Frontal cortex (tissue), 4 donors: Measurements from ENCODE around the gene KDM8. TPM values are rescaled to one million over a fixed set of nuclear protein-coding genes. Genes with fewer than 3 reads are reported as not detected.
A peak's percentile ranks its signal among the peaks of the same experiment; 100 is the strongest.

Source experiments
- DNase-seq, 2 donors: peaks; one replicate each; pipeline ENCODE4 v3.0.0; 2012; ENCODE audit warnings: low spot score in 2 of 2
- FAIRE-seq: peaks from 2 replicates; lab custom pipeline; 2012; peaks lifted over from hg19 to GRCh38; lab: Jason Lieb, UNC
- total RNA-seq: library from RNA; depleted of rRNA; stranded (reverse); fragments of >200 nt; gene quantifications from one replicate; pipeline ENCODE4 v1.2.3, GENCODE V29; 2014
- donor health status: control.
- donor health status: control.
- donor health status: control.

Gene KDM8
- total RNA-seq, 1 donor from 2014 or later, result 3.3 TPM

- FAIRE-seq (no peak), DNase-seq (no peak)
Measured at GRCh38 chr16:27210174-27210573, 6.8 kb downstream of the KDM8 start.

- DNase-seq, result no peak
- no peak for FAIRE-seq
Measured at GRCh38 chr16:27211026-27211425, 7.7 kb downstream of the KDM8 start.

GRCh38 chr16:27214084-27214961, 11.0 kb downstream of the KDM8 start:
- FAIRE-seq, result no peak
- DNase-seq, result no peak

- FAIRE-seq (no peak), DNase-seq (no peak)
Measured at GRCh38 chr16:27215660-27216059, 12.3 kb downstream of the KDM8 start.

- FAIRE-seq (no peak), DNase-seq (no peak)
Measured at GRCh38 chr16:27216297-27216885, 13.1 kb downstream of the KDM8 start.

GRCh38 chr16:27217256-27217655, 13.9 kb downstream of the KDM8 start:
- FAIRE-seq, result no peak
- DNase-seq, result peak; percentile 42 to 88

- no peak for DNase-seq
Measured at GRCh38 chr16:27218756-27219155, 15.4 kb downstream of the KDM8 start.

GRCh38 chr16:27219161-27219560, 15.8 kb downstream of the KDM8 start:
- DNase-seq (no peak), FAIRE-seq (no peak)

More at GRCh38 chr16:27218756-27219155, 15.4 kb downstream of the KDM8 start:
- no peak for FAIRE-seq

- FAIRE-seq, result no peak
Measured at GRCh38 chr16:27220120-27220519, 16.8 kb downstream of the KDM8 start.

GRCh38 chr16:27220527-27220926, 17.2 kb downstream of the KDM8 start:
- FAIRE-seq (no peak), DNase-seq (no peak)

More at GRCh38 chr16:27220120-27220519, 16.8 kb downstream of the KDM8 start:
- no peak for DNase-seq

GRCh38 chr16:27220991-27221390, 17.7 kb downstream of the KDM8 start:
- no peak for FAIRE-seq
- DNase-seq, result no peak

- DNase-seq (no peak), FAIRE-seq (no peak)
Measured at GRCh38 chr16:27221576-27222248, 18.4 kb downstream of the KDM8 start.

- FAIRE-seq (no peak), DNase-seq (no peak)
Measured at GRCh38 chr16:27222249-27223225, 19.2 kb downstream of the KDM8 start.

- no peak for FAIRE-seq
- no peak for DNase-seq
Measured at GRCh38 chr16:27223226-27223610, 19.9 kb downstream of the KDM8 start.

GRCh38 chr16:27223701-27224100, 20.4 kb downstream of the KDM8 start:
- FAIRE-seq (no peak), DNase-seq (no peak)

- no peak for FAIRE-seq
Measured at GRCh38 chr16:27224271-27224737, 21.0 kb downstream of the KDM8 start.

GRCh38 chr16:27224741-27225300, 21.5 kb downstream of the KDM8 start:
- no peak for FAIRE-seq
- DNase-seq, result no peak

More at GRCh38 chr16:27224271-27224737, 21.0 kb downstream of the KDM8 start:
- DNase-seq, result no peak

GRCh38 chr16:27225536-27226360, 22.4 kb downstream of the KDM8 start:
- FAIRE-seq (no peak), DNase-seq (no peak)
